Fibroblast of skin of back (primary cell): ENCODE data around the gene FBXL14.
"Not testable (repeated sequence)": the region's sequence is repeated elsewhere in the genome, so short reads cannot be mapped to it uniquely, and the experiment has no call there.

Experiments used
- DNase-seq: peaks from one replicate; pipeline ENCODE4 v3.0.0-alpha.2; 2013

The FBXL14 gene

DNA sequence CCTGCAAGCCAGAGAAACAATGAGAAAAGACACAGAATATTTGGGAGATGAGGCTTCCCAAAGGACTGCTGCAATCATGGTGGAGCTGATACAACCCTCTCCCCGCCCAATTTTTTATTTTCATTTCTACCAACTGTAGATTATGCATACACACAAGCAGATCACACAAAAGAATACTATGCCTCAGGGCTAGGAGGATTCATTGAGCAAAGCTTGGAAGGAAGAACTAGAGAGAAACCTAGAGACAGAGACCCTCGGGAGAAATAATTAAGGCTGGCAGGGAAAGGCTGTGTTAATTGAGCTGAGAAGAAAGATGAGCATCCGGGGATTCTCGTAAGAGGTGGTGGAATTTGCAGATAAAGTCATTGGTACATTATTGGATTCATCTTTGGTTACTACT is 24.8 kb upstream of the FBXL14 start:
- DNase-seq, result no peak

DNA sequence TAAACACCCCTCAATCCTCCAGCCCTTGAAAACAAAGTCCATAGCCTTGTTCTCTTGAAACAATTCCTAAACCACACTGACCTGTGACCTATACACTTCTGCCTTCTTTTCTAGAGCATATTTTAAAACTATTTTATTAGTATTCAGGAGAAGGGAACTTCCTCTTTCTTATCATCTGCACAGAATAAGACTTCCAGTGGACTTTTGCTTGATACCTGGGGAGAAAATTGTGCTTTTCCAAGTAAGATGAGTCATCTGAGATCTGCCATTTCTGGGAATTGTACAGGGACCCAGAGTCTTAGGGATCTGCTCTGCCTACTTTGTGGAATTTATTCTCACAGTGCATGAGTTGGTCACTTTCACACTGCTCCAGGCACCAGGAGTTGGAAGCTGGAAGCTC is 24.1 kb upstream of the FBXL14 start:
- peak; percentile 37 for DNase-seq

GRCh38 chr12:1616233-1617066 is 22.1 kb upstream of the FBXL14 start:
- no peak for DNase-seq

DNA sequence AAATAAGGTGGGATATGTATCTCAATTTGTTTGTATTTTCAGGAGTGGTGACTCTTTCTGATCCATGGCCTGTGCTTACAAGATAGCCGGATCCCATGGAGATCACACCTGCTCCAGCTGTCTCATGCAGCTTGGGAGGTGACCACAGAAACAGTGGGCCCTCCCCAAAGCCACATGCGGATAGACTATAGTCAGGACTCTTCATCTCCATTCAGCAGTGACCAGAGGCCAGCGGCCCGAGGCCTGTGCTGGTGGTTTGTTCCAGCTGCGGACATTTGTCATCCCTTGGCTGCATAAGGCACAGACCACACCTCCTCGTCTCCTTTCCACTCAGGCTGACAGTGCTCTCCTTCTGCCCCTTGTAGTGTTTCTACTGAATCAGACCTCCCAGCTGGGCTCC is 20.0 kb upstream of the FBXL14 start:
- no peak for DNase-seq

DNA sequence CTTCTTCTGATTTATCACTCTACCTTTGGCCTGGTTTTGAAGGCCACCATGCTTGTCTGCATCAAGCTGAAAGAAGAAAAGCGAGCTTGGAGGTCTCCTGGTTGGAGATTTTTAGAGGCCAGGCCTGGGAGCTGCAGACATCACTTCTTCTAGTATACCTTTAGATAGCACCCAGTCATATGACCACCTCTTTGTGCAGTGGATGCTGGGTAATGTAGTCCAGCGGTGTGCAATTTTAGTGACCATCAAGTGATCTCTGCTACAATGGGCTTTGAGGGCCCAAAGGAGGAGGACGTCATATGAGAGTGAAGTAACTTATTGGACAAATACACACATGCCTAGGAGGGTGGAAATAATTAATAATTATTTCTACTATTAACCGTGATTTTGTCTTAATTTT is 19.5 kb upstream of the FBXL14 start:
- DNase-seq, result no peak

- peak; percentile 71 for DNase-seq
Observed at GRCh38 chr12:1611803-1612572, 17.6 kb upstream of the FBXL14 start.

DNA sequence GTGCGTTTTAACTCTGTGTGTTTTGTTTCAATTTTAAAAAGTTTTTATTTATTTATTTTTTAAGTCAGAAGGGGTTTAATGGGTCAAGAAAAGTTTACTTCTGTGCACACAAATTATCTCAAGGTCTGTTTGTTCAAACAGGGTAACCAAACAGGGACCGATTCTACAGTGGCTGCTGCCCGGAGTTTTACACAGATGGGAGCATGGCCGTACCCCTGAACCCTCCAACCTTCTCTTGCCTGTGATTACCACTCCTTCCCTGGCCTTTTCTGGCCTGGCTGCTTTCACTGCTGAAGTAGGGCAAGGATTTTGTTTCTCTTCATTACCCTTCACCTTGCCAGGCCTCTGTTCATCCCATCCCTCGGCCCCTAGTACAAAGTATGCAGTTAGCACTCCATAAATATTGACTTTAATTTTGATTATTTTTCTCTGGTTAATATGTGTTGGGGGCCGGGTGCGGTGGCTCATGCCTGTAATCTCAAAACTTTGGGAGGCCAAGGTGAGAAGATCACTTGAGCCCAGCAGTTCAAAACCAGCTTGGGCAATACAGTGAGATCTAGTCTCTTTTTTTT is 15.8 kb upstream of the FBXL14 start:
- DNase-seq, result no peak

DNA sequence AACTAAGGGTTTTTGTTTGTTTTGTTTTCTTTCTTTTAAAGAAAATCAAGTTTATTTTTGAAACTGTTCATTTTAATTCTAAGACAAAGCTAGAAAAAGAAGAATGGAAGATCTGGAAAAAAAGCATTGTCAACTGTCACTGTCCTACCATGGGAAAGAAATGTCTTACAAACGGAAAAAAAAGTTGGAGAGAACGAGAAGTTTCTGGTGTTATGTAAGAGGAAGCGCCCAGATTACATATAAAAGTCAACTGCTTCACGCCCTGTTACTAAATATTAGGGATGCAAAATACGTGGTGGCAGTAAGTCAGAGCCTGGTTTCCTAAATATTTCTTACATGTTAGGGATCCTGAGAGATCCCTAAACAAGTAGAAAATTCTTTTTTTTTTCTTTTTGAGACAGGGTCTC is 14.3 kb upstream of the FBXL14 start:
- no peak for DNase-seq

DNA sequence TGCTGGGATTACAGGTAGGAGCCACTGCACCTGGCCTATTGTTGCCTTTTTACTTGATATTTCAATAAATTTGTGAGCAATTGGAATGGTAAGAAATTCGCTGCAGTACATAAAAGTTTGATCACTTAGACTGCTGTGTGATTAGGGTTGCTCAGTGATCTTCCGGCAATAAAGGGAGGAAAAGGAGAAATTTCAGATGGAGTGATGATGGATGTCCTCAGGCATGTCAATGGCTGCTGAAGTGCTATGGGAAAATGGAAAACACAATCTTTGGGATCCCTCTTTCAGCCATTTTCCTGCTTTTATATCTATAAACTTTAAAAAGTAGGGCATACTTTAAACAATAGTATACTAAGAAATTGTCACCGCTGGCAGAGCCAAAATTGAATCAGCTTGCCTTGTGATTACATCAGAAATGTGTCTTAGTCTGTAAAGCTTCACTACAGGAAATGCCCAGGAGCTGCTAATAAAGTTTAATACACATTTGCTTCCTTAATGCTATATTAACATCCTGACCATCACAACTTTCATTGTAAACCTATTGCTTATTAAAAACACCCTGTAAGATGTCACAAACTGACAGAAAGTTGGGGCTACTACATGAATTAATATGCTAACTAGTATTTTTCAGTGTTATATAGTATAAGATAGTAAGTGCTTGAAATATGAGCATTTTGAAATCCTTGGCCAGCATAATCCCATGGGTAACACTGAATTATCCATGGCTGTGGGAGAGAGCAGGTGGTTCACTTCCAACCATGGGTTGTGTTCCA is 13.7 kb upstream of the FBXL14 start:
- peak; percentile 67 for DNase-seq

DNA sequence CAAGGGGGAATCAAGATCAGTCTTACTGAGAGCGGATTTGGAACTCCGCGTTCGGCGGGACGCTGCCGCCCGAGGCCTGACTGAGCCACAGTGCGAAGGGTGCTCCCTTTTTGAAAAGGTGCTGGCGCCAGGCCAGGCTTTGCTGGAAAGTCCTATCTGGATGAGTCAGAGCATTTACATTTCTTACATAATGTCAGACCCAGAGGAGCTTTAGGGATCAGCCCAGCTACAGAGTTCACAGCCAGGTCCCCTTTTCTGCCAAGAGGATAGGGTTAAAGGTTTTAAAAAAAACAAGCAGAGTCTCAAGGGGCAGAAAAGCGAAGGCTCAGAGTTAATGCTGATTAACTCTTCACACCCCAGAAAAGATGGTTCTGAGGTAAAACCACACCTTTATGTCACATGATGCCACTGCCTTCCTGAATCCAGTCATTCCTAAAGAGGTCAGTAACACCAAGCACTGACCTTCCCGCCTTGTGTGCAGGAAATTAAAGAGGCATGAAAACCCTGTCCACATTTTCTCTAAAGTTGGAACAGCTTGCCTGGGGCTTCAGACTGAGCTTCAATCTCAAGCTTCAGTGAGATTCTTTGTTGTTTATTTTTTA is 11.7 kb upstream of the FBXL14 start:
- peak; percentile 88 for DNase-seq

DNA sequence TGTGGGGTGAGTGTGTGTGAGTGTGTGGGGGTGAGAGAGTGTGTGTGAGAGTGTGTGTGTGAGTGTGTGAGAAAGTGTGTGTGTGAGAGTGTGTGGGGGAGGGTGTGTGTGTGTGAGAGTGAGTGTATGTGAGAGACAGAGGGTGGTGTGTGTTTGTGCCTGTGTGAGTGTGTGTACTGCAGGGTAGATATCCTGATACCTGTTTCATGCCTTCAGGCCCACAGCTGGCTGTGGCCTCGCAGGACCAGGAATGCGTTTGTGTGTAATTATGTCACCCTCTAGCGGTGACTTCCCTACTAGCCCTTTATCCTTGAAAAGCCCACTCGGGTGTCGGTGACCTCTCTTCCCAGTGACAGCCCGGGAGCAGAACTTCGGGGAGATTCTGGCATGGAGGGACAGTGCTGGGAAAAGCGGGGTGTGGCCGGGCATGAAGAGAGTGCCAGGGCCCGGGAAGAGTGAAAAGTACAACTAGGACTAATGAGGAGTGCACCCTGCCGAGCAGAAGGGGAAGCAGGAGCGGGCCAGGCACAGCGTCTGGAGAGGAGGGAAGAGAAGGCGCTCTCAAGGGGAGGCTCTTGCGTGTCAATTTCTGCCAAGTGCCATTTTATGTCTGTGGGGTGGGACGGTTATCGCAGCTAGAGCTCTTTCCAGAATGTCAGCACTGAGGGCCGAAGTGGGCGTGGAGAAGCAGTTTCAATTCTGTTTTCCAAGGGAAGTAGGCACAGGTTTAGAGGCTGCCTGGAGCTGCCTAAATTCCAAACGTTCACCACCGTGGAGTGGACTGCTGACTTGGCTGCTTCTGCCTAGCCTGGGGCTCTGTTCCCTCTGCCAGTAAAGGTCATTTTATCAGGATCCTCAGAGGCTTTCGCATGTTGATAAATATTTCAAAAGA is 11.0 kb upstream of the FBXL14 start:
- DNase-seq, result peak; percentile 81

GRCh38 chr12:1604464-1604863 is 10.1 kb upstream of the FBXL14 start:
- DNase-seq, result no peak

DNA sequence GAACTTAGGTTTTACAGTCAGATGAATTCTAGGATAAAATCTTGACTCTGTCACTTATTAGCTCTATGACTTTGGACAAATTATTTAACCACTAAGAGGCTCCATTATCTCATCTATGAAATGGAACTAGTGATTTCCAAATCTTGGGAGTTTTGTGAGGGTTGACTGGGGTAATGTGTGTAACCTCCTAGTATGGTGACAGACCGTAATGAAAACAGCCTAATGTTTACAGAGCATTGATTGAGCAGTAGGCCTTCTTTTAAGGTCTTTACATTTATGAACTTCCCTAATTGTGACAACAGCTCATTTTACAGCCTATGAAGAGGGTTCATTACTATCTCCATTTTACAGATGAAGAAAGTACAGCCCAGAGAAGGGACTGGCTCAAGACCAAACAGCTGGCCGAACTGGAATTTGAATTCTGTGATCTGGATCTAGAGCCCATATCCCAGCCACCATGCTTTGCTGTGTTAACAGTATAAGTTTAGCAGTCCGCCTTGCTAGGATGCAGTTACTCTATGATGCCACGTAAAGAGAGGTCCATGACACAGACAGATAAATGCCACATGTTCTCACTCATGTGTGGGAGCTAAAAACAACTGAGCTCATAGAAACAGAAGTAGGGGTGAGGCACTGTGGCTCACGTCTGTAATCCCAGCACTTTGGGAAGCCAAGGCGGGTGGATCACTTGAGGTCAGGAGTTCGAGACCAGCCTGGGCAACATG is 9.1 kb upstream of the FBXL14 start:
- DNase-seq, result no peak

GRCh38 chr12:1602706-1603105 is 8.3 kb upstream of the FBXL14 start:
- not testable (repeated sequence) for DNase-seq

GRCh38 chr12:1598757-1599156 is 4.4 kb upstream of the FBXL14 start:
- no peak for DNase-seq

GRCh38 chr12:1595690-1596347 is 1.4 kb upstream of the FBXL14 start:
- DNase-seq, result peak; percentile 64

DNA sequence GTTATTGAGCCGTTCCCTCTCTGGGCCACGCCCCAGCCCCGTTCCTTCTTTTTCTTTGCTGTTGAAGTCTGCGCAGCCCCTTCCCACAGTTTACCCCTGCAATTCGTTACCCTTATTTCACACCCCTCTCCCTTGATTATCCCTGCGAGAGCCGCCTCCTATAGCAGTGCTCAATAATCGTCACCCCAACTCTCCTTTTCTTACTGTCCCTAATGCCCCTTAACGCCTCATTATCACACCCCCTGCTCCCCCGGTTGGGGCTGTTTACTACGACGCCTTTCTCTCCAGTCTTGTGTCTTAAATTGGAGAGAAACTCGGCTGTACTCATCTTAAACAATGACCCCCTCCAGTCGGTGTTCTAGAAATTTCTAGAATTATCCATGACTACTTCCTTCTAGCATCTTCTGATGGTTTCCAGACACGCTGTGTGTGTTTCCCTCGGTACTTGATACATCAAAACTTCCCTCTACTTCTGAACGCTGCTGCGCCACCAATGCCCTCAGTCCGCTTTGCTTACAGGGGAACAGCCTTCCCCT is 713 bp upstream of the FBXL14 start:
- no peak for DNase-seq

DNA sequence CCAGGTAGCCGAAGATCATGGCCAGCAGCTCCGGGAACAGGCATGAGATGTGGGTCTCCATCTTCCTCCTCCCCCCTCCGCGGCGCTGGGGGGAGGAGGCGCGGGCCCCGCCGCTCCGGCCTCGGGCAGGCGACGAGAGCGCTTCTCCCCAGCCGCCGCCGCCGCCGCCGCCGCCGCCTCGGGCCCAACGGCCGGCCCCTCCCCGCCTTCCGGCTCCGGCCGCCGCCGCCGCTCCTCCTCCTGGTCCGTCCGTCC is 448 bp downstream of the FBXL14 start:
- no peak for DNase-seq

DNA sequence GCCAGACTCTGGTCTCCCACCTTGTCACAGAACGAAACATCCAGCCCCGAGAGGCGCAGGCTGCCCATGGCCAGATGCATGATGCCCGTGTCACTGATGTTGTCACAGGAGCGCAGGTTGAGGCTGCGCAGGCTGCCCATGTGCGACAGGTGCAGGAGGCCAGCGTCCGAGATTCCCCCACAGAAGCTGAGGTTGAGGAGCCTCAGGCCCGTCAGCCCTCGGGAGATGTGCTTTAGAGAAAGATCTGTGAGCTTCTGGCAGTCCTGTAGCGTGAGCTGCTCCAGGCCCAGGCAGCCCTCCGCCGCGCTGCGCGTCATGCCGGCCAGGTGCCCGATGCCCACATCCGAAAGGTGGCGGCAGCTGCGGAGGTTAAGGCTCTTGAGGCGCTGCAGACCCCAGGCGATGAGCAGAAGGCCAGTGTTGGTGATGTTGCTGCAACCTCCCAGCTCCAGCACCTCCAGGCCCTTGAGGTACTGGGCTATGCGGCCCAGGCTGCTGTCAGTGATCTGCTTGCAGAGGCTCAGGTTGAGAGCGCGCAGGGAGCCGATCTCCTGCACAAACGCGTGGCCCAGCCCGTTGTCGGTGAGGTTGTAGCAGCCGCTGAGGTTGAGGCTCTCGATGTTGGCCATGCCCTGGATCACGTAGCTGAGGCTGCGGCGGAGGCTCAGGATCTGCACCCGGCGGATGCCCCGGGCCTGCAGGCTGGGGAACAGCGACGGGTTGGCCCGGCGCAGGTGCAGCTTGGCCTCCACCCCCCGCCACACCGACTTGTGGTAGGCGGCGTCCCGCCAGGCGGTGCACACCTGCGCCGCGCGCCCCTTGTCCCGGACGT is 991 bp downstream of the FBXL14 start:
- no peak for DNase-seq
